Limb (tissue), 2 donors: Measurements from ENCODE around the gene RBM19.
"Not testable (repeated sequence)": the region's sequence is repeated elsewhere in the genome, so short reads cannot be mapped to it uniquely, and the experiment has no call there.

Source experiments
- DNase-seq, 2 donors: peaks; one replicate each; pipeline ENCODE4 v3.0.0-alpha.2; 2016; ENCODE audit errors: extremely low spot score in 2 of 2

The RBM19 gene, protein sequence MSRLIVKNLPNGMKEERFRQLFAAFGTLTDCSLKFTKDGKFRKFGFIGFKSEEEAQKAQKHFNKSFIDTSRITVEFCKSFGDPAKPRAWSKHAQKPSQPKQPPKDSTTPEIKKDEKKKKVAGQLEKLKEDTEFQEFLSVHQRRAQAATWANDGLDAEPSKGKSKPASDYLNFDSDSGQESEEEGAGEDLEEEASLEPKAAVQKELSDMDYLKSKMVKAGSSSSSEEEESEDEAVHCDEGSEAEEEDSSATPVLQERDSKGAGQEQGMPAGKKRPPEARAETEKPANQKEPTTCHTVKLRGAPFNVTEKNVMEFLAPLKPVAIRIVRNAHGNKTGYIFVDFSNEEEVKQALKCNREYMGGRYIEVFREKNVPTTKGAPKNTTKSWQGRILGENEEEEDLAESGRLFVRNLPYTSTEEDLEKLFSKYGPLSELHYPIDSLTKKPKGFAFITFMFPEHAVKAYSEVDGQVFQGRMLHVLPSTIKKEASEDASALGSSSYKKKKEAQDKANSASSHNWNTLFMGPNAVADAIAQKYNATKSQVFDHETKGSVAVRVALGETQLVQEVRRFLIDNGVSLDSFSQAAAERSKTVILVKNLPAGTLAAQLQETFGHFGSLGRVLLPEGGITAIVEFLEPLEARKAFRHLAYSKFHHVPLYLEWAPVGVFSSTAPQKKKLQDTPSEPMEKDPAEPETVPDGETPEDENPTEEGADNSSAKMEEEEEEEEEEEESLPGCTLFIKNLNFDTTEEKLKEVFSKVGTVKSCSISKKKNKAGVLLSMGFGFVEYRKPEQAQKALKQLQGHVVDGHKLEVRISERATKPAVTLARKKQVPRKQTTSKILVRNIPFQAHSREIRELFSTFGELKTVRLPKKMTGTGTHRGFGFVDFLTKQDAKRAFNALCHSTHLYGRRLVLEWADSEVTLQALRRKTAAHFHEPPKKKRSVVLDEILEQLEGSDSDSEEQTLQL

GRCh38 chr12:113965951-113966797 is at the start of gene RBM19:
RBM19 (minus strand) TSS chr12:113966325; CDS start chr12:113966227, 98 bp downstream.
- peak; percentile 97 to 99 for DNase-seq

- DNase-seq: no peak
These were observed 49.7 kb upstream of the RBM19 start for GRCh38 chr12:114015851-114016250.

GRCh38 chr12:114013575-114014345 is 47.6 kb upstream of the RBM19 start:
- DNase-seq: peak; percentile 32 to 48

GRCh38 chr12:114012744-114013431 is 46.8 kb upstream of the RBM19 start:
- no peak for DNase-seq

DNA sequence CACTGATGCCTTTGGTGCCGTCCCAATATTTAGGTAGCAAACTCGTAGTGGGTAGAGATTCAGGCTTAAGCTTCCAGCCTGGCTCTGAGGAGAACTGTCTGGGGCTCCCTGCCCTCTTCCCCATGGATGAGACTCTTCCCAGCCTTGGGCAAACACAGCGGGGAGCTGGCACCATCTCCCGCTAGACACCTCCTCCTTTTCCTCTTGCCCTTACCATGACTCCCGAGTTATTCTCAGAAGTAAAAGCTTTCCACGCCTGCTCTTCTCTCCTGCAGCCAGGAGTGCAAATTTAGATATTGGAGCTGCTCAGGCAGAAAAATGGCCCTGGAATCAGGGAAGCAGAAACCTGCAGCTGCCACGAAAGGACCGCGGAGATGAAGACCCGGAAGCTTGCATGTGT is 45.6 kb upstream of the RBM19 start:
- DNase-seq: no peak

- DNase-seq: no peak
These were observed 40.6 kb upstream of the RBM19 start for GRCh38 chr12:114006482-114007425.

DNA sequence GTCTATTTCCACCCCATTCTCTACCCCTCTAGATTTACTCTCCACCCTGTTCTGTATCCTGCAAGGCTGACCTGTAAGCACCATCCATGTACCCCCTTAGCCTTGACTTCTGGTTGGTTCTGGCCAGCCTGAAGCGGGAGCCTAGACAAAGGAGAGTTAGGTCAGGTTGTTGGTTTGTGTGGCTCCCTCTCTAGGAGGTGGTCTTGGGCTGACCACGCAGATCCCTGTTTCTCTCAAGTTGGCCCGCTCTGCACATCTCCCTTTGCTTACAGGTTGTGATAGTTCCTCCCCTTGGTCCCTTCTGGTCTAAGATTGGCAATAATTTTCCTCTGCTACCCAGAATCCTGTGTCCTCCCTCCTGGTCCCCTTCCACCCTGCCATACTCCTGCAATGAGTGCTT is 38.3 kb upstream of the RBM19 start:
- no peak for DNase-seq

GRCh38 chr12:114003286-114003685 is 37.2 kb upstream of the RBM19 start:
- DNase-seq: no peak

DNA sequence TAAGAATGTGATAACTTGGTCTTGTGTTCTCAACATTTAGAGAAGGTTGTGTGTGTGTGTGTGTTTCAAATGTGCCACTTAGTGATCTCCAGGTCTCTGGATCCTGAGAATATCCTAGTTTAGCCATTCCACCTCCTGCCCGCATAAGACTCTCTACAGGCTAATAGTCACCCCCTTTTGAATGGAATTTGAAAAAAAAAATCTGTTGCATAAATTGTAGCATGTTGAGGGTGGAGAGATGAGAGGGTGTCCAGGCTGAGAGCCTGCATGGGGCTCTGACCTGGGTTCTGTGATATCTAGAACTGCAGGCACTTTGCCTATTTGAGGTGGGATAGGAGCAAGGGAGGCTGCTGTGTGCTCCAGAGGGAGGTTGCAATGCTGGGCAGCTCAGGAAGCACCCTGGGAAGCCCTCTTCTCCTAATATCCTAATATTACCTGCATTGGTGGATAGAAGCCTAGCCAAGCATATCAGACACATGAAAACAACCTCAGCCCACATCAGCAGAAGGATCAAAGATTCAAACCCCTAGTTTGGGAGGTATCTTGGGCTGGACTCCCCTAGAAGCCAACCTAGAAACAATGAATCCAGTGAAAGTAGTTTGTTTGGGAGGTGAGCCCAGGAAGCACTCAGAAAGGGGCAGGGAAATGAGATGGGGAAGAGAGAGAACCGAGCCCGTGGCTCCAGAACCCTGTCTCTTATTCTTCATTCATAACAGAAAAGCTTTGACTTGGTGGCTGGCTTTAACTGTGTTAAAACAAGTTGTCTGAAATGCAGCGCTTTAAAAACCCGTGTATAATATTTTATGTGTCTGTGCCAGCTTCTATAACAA is 35.6 kb upstream of the RBM19 start:
- no peak for DNase-seq

GRCh38 chr12:114000861-114001260 is 34.7 kb upstream of the RBM19 start:
- no peak for DNase-seq

GRCh38 chr12:114000261-114000660 is 34.1 kb upstream of the RBM19 start:
- DNase-seq: not testable (repeated sequence)

DNA sequence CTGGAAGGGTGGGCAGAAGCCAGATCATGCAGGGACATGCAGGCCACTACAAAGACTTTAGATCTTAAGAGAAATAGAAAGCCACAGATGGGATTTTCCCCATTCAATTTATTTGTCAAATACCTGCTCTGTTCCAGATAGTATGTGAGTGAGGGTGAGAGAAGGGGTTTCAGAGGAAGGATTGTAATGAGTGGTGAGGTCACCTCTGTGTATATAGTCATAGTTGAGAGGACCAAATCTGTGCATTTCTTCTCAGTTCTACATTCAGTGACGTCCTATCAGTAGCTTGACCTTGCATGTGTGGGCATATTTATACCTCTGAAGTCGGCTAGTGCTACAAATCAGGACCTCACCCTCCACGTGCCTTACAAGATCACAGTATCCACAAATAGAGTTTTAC is 31.2 kb upstream of the RBM19 start:
- no peak for DNase-seq

GRCh38 chr12:113996026-113996425 is 29.9 kb upstream of the RBM19 start:
- DNase-seq: no peak

- no peak for DNase-seq
These were observed 27.9 kb upstream of the RBM19 start for GRCh38 chr12:113994051-113994450.

DNA sequence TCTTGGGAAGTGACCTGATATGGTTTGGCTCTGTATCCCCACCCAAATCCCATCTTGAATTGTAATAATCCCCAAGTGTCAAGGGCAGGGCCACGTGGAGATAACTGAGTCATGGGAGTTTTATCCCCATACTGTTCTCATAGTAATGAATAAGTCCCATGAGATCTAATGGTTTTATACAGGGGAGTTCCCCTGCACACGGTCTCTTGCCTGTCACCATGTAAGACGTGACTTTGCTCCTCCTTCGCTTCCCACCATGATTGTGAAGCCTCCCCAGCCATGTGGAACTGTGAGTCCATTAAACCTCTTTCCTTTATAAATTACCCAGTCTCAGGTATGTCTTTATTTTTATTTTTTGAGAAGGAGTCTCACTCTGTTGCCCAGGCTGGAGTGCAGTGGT is 26.6 kb upstream of the RBM19 start:
- not testable (repeated sequence) for DNase-seq

- no peak for DNase-seq
These were observed 25.3 kb upstream of the RBM19 start for GRCh38 chr12:113991224-113992044.
